ENCODE data around the gene NFATC1. TPM values are rescaled to one million over a fixed set of nuclear protein-coding genes. Genes with fewer than 3 reads are reported as not detected.

The NFATC1 gene
- total and polyA plus RNA-seq, 5 experiments from 2014 or later: 12.7 to 51.0 (median 34.9) TPM

DNA sequence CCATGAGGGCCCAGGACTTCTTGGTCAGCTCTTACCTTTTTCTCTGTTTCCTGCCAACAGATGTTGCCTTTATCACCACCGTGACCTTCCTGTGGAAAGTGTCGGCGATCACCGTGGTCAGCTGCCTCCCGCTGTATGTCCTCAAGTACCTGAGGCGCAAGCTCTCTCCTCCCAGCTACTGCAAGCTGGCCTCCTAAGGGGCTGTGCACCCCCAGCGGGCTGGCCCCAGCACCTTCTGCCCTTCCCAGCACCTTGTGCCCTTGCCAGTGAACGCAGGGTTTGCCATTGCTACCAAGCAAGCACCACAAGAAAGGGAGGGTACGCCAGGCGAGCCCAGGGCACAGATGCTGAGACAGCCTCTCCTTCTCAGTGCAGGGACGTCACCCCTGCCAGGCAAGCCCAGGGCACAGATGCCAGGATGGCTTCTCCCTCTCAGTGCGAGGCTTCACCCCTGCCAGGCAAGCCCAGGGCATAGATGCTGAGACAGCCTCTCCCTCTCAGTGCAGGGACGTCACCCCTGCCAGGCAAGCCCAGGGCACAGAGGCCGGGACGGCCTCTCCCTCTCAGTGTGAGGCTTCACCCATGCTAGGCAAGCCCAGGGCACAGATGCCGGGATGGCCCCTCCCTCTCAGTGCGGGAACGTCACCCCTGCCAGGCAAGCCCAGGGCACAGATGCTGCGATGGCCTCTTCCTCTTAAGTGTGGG lies 18.4 kb upstream of the NFATC1 start:
- POLR2A ChIA-PET: interaction anchor here (0.5 kb wide), 1 partner anchor 16 kb away, joined by 4 read pairs; no protein-coding TSS in a partner anchor
- peak overlapping the region in 3 of 10 donors; percentile 29 to 78 (median 44) for H3K27ac Mint-ChIP-seq
- no peak overlapping the region for H3K4me3 Mint-ChIP-seq

DNA sequence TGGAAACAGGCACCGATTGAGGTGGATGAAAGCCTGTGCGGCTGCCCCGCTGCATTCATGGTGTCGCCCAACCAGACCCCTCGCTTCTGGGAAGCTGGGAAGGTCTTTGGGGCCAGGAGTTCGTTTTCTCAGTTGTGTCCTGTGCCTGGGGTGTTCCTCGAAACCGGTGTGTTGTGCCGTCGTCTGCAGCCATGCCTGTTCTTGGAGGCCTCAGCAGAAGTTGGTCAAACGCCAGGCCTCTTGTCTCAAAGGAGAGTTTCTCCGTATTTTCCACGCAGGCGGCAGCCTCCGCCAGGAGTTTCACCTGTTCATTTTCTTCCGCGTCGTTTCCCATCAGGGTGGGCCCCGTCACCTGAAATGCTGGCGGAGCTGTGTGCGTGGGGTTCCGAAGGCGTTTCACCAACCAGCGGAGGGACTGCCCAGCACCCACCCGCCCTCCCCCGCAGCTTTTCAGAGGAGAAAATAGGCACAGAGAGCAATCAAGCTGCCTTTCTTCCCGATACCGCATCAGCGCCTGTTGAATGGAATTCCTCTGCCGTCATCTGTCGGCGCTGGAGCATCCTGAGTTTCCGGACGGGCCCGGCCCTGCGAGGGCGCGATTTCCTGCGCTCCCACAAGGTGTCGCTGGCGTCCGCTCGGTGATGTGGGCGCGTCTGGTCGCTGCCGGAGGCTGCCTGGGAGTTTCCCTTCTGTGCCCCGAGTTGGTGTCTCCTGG lies 17.0 kb upstream of the NFATC1 start:
- Mint-ChIP-seq H3K36me3 (peaks cover 0 to 32% (median 2%) of the 10 kb centered on the region in 3 donors), H3K4me3 (no peak overlapping the region), H3K27me3 (no peaks in the 10 kb centered on the region), H3K27ac (peak overlapping the region in 7 of 10 donors; percentile 43 to 88 (median 72)), H3K4me1 (peaks cover 2 to 12% (median 9%) of the 10 kb centered on the region in 4 donors), H3K9me3 (no peaks in the 10 kb centered on the region)
- DNase-seq: peak; percentile 69 to 83 (median 82)
- ATAC-seq: peak; percentile 84 to 93
- POLR2A ChIA-PET: interaction anchor here (0.7 to 1.1 kb wide), 2 partner anchors 27 to 141 kb away, joined by 3 read pairs; no protein-coding TSS in a partner anchor

More for the DNA sequence above, 18.4 kb upstream of the NFATC1 start:
- peaks cover 2 to 12% (median 9%) of the 10 kb centered on the region in 4 donors for H3K4me1 Mint-ChIP-seq
- ATAC-seq (no peak), DNase-seq (no peak)
- no peaks in the 10 kb centered on the region for H3K9me3 Mint-ChIP-seq
- H3K36me3 Mint-ChIP-seq: peaks cover 0 to 43% (median 2%) of the 10 kb centered on the region in 3 donors
- H3K27me3 Mint-ChIP-seq: no peaks in the 10 kb centered on the region

DNA sequence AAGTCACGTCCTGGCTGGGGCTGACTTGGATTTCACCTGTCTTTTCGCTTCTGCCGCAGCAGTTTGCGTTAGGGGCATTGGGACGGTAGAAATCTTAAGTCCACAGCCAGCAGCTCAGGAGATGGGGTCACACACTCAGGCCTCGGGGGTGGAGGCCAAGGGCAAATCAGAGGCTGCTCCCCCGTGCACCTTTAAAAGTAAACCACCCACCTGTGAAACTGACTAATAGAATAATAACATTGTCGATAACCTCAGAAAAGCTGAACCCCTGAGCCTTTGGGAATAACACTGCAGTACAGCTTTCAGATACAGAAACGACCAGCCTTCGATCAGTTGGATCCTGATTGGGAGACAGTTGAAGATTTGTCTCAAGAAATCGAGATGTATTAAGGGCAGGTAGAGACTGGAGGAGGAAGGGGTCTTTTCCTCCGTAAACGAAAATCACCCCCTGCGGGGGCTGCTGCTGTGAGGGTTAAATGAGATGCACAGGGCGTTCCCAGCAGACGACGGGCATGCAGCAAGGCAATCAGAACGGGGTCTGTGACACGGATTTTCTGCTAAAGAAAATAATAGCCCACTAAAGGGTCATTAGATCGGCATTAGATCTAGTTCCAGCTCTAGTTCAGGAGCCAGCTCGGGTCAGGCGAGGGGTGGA lies 16.4 kb upstream of the NFATC1 start:
- H3K27me3 Mint-ChIP-seq: no peaks in the 10 kb centered on the region
- H3K27ac Mint-ChIP-seq: peak overlapping the region in 6 of 10 donors; percentile 20 to 81 (median 64)
- H3K4me1 Mint-ChIP-seq: peaks cover 6 to 12% (median 10%) of the 10 kb centered on the region in 4 donors
- ATAC-seq (no peak), DNase-seq (no peak)
- no peak overlapping the region for H3K4me3 Mint-ChIP-seq
- H3K9me3 Mint-ChIP-seq: no peaks in the 10 kb centered on the region
- POLR2A ChIA-PET: interaction anchor here (0.7 to 1.1 kb wide), 2 partner anchors 26 to 140 kb away, joined by 3 read pairs; no protein-coding TSS in a partner anchor
- peaks cover 0 to 29% (median 2%) of the 10 kb centered on the region in 3 donors for H3K36me3 Mint-ChIP-seq

DNA sequence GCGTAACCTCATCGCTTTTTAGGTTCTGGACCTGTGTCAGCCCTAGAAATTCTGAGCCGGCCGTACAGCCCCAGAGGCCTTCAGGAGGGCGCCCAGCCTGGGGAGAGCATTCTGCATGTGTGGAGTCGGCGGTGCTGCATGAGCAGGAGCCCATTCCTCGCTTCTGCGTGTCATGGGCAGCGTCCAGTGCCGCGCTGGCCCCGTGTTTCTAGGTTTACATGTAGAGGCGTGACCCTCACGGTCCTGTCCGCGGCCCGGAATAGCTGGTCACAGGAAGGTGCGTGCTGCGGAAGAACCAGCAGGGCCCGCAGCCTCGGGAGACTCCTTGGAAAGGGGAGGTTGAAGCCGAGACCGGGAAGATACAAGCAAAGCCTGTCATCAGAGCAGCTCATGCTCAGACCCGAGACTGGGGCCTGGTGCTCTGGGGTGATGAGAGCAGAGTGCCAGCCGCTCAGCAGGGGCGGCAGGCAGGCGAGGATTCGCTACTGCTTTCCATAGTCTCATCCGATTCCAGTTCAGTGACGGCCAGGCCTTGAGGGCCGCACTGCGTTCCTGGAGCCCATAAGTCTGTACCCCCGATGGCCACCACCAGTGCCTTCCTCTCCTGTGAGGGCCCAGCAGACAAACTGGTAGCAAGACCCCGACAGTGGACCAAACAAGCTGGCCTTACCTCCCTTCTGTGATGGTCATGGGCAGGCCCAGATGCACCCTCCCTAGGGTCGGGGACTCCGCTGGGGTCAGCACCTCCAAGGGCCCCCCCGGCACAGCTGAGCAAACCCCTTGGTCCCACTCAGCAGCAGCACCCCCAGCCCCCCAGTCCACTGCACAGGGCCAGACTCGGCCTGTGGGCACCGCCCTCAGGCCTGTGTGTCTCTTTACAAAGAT lies 15.6 kb upstream of the NFATC1 start:
- Mint-ChIP-seq H3K36me3 (peaks cover 0 to 24% (median 2%) of the 10 kb centered on the region in 3 donors), H3K4me1 (peaks cover 6 to 12% (median 8%) of the 10 kb centered on the region in 4 donors), H3K27me3 (no peaks in the 10 kb centered on the region), H3K27ac (peak overlapping the region in 1 of 10 donors; percentile 18), H3K4me3 (no peak overlapping the region), H3K9me3 (no peaks in the 10 kb centered on the region)
- DNase-seq: no peak
- POLR2A ChIA-PET: interaction anchor here (0.8 to 1.5 kb wide), 4 partner anchors 24 to 265 kb away, joined by 3 to 5 read pairs (median 3); no protein-coding TSS in a partner anchor
- ATAC-seq: no peak

DNA sequence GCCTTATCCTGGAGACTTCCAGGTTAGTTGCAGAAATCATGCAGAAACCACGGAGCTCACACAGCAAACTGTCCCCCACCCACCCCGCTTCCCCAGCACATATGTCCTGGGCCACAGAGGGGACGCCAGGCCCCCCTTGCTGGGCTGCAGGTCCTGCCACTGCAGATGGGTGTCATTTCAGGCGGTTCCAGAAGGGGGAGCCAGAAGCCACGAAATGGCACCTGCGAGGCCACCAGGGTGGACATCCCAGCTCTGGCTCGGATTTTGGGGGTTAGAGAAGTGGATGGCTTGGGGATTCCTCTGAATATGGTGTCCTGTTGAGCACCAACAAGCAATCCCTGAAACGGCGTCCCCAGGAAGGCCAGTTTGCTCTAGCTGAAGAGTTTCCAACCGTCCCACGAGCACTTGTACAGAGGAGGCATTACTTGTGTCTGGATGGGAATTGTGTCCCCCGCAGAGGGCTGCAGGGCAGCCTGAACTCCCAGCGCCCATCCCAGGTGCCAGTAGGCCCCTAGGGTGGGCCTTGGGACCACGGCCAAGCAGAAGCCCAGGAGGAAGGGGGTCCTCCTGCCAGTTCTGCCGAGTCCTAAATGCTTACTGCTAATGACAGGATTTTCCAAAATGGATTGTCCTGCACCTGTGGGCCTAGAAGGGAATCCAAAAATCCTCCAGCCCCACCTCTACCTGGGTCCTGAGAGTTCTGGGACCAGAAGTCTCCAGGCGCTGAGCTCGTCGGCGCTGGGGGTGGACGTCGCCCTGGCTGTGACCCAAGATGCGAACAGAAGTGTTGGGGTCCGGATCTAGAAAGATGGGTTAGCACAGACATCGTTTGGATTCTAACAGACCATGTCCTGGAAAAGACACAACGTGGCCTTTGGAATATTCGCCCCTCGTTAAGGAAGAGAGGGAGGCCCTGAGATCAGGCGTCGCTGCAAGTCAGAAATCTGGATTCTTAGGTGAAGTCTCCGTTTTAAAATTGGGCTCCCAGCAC lies 14.6 kb upstream of the NFATC1 start:
- Mint-ChIP-seq H3K4me1 (peaks cover 6 to 12% (median 8%) of the 10 kb centered on the region in 4 donors), H3K9me3 (no peaks in the 10 kb centered on the region), H3K4me3 (no peak overlapping the region), H3K36me3 (peaks cover 0 to 18% (median 2%) of the 10 kb centered on the region in 3 donors), H3K27ac (peak overlapping the region in 5 of 10 donors; percentile 25 to 69 (median 38)), H3K27me3 (no peaks in the 10 kb centered on the region)
- POLR2A ChIA-PET: interaction anchor here (0.8 to 1.5 kb wide), 5 partner anchors 23 to 264 kb away, joined by 3 to 7 read pairs (median 3); no protein-coding TSS in a partner anchor
- ATAC-seq (peak; percentile 46 to 62), DNase-seq (peak; percentile 38 to 81 (median 64))

DNA sequence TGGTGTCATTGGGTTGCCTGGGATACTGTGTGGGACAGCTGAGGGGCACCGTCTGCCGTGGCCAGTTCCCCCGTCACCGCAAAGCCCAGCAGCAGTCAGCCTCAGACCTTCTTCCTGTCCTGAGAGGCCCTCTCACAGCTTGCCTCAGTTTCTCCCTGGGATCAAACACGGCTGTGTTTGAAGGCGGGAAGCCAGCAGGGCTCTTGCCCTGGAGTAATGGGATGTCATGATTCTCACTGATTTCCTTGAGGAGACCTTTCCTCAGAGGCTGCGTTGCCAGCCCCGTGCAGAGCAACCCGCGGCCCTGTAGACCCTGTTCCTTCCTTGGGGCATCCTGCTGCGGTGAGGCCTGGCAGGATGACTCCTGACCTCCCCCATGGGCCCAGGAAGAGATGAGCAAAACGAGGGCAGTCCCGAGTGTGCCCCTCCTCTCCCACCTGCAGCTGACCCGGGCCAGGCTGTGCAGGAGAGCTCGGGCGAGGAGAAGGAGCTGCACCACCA lies 13.9 kb upstream of the NFATC1 start:
- POLR2A ChIA-PET: interaction anchor here (1.2 to 1.5 kb wide), 3 partner anchors 24 to 263 kb away, joined by 3 to 7 read pairs (median 3); no protein-coding TSS in a partner anchor
- Mint-ChIP-seq H3K27ac (peak overlapping the region in 1 of 10 donors; percentile 33), H3K4me3 (no peak overlapping the region), H3K27me3 (no peaks in the 10 kb centered on the region), H3K9me3 (no peaks in the 10 kb centered on the region), H3K36me3 (peaks cover 0 to 14% (median 2%) of the 10 kb centered on the region in 3 donors), H3K4me1 (peaks cover 6 to 12% (median 8%) of the 10 kb centered on the region in 4 donors)
- ATAC-seq (no peak), DNase-seq (no peak)

DNA sequence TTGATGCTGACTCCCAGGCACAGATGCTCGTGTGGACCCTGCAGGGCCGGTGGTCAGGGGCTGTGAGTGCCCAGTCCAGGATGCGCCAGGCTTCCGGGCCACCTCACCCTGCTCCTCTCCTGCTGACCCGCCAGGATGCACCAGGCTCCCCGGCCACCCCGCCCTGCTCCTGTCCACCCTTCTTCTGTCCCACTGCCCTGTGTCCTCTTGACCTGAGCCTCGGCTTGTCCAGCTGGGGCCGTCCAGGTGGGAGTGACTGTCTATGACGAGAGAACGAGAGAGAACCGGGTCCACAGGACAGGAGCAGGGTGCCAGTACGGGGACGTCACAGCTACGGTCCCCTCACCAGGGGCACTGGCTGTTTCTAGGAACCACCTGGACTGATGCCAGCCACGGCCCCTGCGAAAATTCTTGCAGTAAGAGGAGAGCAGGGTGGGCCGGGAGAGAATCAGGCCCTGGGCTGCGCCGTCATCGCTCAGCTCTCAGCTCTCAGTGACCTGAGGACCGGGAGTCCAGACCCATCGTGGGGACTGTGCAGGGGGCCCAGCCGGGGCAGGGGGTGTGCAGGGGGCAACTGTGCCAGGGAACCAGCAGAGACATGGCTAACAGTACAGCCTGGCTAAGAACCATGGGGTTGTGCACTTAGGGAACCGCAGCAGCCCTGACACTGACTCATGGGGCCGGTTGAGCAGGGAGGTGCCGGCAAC lies 12.9 kb upstream of the NFATC1 start:
- H3K27ac Mint-ChIP-seq: peak overlapping the region in 1 of 10 donors; percentile 5
- ATAC-seq: no peak
- peaks cover 11 to 17% (median 12%) of the 10 kb centered on the region in 4 donors for H3K4me1 Mint-ChIP-seq
- POLR2A ChIA-PET: no interaction called here
- no peak for DNase-seq
- H3K4me3 Mint-ChIP-seq: peak overlapping the region in 1 of 10 donors; percentile 6
- peaks cover 0 to 3% (median 0%) of the 10 kb centered on the region in 5 donors for H3K27me3 Mint-ChIP-seq
- H3K36me3 Mint-ChIP-seq: peaks cover 0 to 11% (median 2%) of the 10 kb centered on the region in 3 donors
- H3K9me3 Mint-ChIP-seq: no peaks in the 10 kb centered on the region

DNA sequence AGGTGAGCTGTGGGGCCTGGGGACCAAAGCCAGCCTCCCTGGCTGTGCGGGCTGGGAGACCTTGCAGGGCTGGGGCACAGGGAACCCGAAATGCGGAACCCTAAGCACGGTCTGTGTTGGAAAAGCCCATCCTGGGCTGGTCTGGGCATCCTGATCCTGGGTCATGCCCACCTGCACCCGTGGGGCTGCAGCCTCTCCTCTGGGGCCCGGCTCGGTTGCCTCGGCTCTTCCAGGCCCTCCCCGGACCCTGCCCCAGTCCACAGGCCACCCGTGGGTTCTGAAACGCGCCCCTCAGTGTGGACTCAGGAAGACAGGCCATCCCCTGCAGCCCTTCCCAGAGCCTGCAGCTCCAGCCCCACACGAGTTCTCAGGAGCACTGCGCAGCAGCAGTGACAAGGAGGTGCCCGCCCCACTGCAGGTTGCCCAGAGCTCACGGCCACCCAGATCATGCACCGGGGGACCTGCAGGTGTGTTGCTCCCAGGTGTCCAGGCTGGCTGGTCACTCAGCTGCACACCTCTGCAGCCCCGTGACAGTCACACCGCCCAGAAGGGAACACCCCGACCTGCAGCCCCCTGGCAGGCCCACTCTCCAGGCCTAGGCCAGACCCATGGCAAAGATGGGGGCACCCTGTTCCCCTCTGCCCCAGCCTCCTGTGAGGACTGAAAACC lies 12.2 kb upstream of the NFATC1 start:
- Mint-ChIP-seq H3K4me1 (peaks cover 12 to 22% (median 15%) of the 10 kb centered on the region in 4 donors), H3K9me3 (no peaks in the 10 kb centered on the region), H3K27ac (peak overlapping the region in 3 of 10 donors; percentile 29 to 77 (median 34)), H3K36me3 (peaks cover 0 to 4% (median 2%) of the 10 kb centered on the region in 3 donors), H3K4me3 (no peak overlapping the region), H3K27me3 (peaks cover 0 to 4% (median 0%) of the 10 kb centered on the region in 5 donors)
- ATAC-seq: no peak
- no peak for DNase-seq
- POLR2A ChIA-PET: no interaction called here

DNA sequence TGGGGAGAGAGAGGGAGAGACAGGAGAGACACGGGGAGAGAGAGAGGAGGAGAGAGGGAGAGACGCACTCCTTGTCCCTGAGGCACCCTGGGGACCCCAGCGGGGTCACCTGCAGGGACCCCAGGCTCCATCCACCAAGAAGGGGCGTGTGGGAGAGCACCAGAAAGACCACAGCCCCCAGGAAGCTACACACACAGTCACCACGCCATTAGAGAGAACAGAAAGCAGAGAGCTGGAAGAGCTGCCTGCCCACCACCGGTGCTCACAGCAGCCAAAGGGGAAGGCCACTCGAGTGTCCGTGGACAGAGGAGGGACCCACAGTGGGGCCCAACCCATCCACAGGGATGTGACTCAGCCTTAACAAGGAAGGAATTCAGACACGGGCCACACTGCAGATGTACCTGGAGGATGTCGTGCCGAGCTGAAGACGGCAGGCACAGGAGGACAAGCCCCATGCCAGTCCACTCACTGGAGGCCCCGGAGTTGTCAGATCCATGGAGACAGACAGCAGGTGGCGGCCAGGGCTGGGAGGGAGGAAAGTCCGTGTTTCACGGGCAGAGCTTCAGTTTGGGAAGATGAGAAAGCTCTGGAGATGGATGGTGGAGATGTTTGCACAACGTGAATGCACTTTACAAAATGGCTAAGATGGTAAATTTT lies 11.5 kb upstream of the NFATC1 start:
- Mint-ChIP-seq H3K4me3 (peak overlapping the region in 1 of 10 donors; percentile 48), H3K36me3 (no peaks in the 10 kb centered on the region), H3K9me3 (no peaks in the 10 kb centered on the region), H3K27ac (peak overlapping the region in 3 of 10 donors; percentile 29 to 77 (median 43)), H3K27me3 (peaks cover 0 to 8% (median 0%) of the 10 kb centered on the region in 5 donors), H3K4me1 (peaks cover 10 to 24% (median 16%) of the 10 kb centered on the region in 4 donors)
- ATAC-seq (no peak), DNase-seq (no peak)
- POLR2A ChIA-PET: no interaction called here
